Smooth muscle cell of the umbilical artery (primary cell): ENCODE measurements around the gene SAMD14. TPM values are rescaled to one million over a fixed set of nuclear protein-coding genes. Genes with fewer than 3 reads are reported as not detected.

Experiments
- total RNA-seq: library from RNA; depleted of rRNA; stranded (reverse); fragments of >200 nt; gene quantifications from 2 replicates; pipeline ENCODE4 v1.2.3, GENCODE V29; 2014

Gene SAMD14
- total RNA-seq, result 5.3 and 6.6 TPM in 2 replicates

GRCh38 chr17:50129728-50130558, at the start of gene SAMD14:
TSS of gene SAMD14 (minus strand) at chr17:50130160. CDS start at chr17:50124959, 5,201 bp downstream.

GRCh38 chr17:50165867-50166517, 36.0 kb upstream of the SAMD14 start, which contains the start of gene SGCA:
TSS of gene SGCA (plus strand) at chr17:50166005. CDS start at chr17:50166041, 36 bp downstream.

GRCh38 chr17:50150354-50151040, 20.5 kb upstream of the SAMD14 start, which contains the start of gene PPP1R9B:
TSS of gene PPP1R9B (minus strand) at chr17:50150677. CDS start at chr17:50150513, 164 bp downstream.

GRCh38 chr17:50094753-50095619, 35.0 kb downstream of the SAMD14 start, which contains the start of gene PDK2:
TSS of gene PDK2 (plus strand) at chr17:50095351. CDS start at chr17:50095436, 85 bp downstream.

Other genes starting within 250 kb of the SAMD14 start
- not detected in 2 replicates for gene DLX4, start 161.0 kb downstream of the SAMD14 start, total RNA-seq
- gene DLX3, start 134.9 kb downstream of the SAMD14 start, total RNA-seq, result not detected in 2 replicates
- 114 and 588 TPM in 2 replicates for gene ITGA3, start 74.0 kb downstream of the SAMD14 start, total RNA-seq
- 13.1 and 16.1 TPM in 2 replicates for gene PDK2, start 34.8 kb downstream of the SAMD14 start, total RNA-seq
- 29.4 and 36.7 TPM in 2 replicates for gene PPP1R9B, start 20.5 kb upstream of the SAMD14 start, total RNA-seq
- 1.5 and 2.1 TPM in 2 replicates for gene SGCA, start 35.8 kb upstream of the SAMD14 start, total RNA-seq
- 2,683 and 6,310 TPM in 2 replicates for gene COL1A1, start 71.5 kb upstream of the SAMD14 start, total RNA-seq
- 0.09 TPM in 1 of 2 replicates, not detected in the other for gene TMEM92, start 144.3 kb upstream of the SAMD14 start, total RNA-seq
- 65.6 and 108 TPM in 2 replicates for gene XYLT2, start 216.0 kb upstream of the SAMD14 start, total RNA-seq
- 26.2 and 56.7 TPM in 2 replicates for gene MRPL27, start 243.0 kb upstream of the SAMD14 start, total RNA-seq
- 0.59 and 4.3 TPM in 2 replicates for gene EME1, start 243.1 kb upstream of the SAMD14 start, total RNA-seq